ENCODE results near the gene CROCC2.

DNA sequence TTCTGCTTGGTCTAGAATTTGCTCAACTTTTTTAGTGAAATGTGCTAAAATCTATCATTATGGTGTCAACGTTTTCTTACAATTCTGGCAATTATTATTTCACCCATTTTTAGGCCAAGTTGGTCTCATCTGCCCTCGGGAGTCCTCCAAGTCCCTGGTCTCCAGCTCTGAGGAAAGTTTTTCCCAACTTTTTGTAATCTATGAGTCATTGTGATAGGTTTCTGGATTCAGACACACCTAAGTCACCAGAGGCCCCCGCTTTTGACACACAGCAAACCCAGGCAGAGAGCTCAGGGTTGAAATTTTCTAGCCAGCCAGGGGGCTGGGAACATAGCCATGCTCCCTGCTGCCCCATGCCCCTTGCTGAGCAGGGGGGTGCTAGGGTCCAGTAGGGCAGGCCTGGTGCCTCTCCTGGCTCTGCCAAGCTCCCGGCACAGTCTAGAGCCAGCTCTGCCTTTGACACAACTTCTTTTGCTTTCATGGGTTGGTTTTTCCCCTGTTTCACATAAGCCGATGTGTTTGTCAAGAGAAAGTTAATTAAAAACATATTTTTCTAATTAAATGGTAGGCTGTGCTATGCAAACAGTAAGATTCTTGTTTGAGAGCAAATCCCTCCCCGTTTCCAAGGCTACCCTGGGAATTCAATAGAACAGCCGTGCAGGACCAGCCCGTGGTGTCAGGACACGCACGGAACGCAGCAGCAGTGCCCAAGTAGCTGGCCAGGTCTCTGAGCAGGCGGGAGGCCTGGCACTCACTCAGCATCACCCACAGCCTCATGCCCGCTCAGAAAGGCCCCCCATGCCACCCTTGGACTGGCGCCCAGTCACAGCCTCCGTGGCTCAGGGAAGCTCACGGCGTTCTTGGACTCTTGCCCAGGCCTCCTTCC is 66.7 kb downstream of the CROCC2 start:
- TF ChIP-seq, protein P1, sequence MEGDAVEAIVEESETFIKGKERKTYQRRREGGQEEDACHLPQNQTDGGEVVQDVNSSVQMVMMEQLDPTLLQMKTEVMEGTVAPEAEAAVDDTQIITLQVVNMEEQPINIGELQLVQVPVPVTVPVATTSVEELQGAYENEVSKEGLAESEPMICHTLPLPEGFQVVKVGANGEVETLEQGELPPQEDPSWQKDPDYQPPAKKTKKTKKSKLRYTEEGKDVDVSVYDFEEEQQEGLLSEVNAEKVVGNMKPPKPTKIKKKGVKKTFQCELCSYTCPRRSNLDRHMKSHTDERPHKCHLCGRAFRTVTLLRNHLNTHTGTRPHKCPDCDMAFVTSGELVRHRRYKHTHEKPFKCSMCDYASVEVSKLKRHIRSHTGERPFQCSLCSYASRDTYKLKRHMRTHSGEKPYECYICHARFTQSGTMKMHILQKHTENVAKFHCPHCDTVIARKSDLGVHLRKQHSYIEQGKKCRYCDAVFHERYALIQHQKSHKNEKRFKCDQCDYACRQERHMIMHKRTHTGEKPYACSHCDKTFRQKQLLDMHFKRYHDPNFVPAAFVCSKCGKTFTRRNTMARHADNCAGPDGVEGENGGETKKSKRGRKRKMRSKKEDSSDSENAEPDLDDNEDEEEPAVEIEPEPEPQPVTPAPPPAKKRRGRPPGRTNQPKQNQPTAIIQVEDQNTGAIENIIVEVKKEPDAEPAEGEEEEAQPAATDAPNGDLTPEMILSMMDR (IDR thresholded peaks at IDR 0.05; ENCODE audit: insufficient read depth, low read length, poor library complexity, severe bottlenecking) = no peak
- TF ChIP-seq EZH2phosphoT487 (conservative IDR thresholded peaks at IDR 0.05; ENCODE audit: low read length) = no peak
